HG03457 (cell line): Measurements from ENCODE around the gene WWOX.

Experiments
- ATAC-seq: cut with Tn5 transposase; IDR thresholded peaks from one replicate; pipeline ENCODE4 v1.9.1; 2021; ENCODE audit warnings: moderate number of reproducible peaks; ENCODE audit not compliant: unreplicated experiment

WWOX gene

DNA sequence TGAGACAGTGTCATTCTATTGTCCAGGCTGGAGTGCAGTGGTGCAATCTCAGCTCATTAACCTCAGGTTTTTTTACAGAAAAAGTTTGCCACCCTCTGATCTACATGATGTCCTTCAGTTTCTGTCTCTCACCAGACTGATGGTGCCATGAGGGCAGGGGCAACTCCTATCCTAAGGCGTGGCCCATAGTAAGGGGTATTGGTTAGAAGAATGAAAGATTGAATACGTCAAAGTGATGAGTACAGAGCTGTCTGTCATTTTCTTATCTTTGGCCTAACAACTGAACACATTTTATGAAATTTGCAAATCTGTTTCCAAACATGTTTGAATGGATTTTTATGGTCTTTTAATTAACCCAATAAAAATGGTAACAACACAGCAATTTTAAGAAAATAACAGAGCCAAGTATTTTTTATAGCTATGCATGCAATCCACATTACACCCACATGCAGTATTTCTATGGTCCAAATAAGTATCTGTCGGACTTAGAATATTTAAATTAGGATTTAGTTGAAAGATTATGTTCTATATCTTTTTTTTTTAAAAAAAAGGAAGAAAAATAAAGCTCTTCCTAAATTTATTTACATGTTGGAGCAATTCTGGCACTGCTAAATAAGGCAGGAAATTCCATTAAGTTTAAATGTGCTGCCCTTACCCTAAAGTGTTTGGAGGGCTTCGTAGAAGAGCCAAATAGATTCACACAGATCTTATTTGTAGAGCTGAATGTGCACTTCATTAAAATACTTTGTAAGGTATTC lies 192.8 kb downstream of the WWOX start:
- no peak for ATAC-seq

DNA sequence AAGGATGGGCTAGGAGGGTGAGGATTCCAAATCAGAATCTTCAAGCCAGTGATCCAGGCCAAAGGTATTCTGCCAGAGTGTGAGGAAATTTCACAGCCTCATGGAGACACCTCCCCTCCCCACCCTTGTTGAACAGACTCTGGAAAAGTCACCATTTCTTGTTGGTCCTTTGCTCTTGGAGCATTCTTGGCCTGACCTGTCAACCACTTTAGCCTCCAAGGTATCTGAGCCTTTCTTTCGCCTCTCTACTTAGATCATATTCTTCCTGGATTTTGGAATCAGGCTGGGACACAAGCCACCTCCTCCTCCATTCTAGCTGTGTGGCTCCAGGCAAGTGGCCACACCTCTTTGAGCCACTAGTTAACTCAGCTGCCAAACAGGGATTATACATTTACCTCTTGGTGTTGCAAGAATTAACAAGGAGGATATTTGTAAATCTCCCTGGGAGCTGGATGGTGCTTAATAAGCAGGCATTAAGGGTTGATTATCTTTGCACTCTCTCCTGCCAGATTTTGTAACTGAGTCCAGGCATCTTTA lies 193.5 kb downstream of the WWOX start:
- no peak for ATAC-seq

GRCh38 chr16:78294538-78295225 lies 195.2 kb downstream of the WWOX start:
- no peak for ATAC-seq

GRCh38 chr16:78297066-78297666 lies 197.7 kb downstream of the WWOX start:
- no peak for ATAC-seq

DNA sequence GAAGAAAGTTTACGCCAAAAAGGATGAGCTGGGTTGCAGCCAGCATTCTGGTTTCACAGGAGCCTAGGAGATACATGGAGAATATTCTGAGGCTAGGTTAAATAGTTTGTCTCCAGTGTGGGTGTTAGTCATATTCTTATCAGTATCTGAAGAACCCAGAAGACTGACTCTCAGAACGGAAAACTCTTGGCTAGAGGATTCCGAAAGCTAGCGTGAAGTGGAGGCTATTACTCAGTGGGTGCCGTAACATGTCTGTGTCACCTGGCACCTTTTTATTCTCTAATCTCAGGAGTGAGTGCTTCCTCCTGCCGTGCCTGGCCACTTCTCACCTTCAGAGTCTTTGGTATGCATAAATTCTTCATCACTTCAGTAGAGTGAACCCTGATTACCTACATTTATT lies 199.5 kb downstream of the WWOX start:
- no peak for ATAC-seq

GRCh38 chr16:78300469-78300868 lies 201.0 kb downstream of the WWOX start:
- ATAC-seq = no peak

- no peak for ATAC-seq
Measured at GRCh38 chr16:78303946-78304345, 204.5 kb downstream of the WWOX start.

GRCh38 chr16:78306361-78306760 lies 206.9 kb downstream of the WWOX start:
- ATAC-seq = no peak

DNA sequence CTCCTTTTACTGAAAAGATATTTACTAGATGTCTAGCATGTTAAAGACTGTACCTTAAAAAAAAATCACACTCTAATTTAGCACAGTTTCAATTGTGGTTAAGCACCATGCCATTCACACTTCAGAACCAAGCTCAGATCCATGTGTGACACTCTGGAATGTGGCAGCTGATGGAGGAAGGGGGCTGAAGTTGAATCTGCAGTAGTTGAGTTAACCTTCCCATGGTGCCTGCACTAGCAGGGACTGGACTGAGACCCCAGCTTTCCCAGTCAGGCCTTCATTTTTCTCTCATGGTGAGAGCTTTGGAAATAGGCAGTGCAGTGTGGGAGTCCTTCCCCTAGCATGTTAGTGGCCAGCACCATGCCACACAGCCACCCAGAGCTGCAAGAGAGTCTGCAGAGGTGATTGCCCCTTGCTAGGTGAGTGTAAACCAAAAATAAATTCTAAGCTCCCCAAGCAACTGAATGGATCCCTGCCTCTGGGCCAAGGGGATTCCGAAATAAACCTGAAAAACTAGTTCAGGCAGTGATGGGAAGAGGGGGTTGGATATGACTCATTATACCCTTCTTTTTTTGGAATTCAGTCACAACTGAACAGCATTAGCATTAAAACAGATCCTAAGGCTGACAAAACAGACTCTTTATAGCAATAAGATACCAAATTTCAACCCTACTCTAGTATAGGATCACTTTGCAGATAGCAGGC lies 208.5 kb downstream of the WWOX start:
- ATAC-seq = no peak

GRCh38 chr16:78309763-78310162 lies 210.3 kb downstream of the WWOX start:
- no peak for ATAC-seq

- no peak for ATAC-seq
Measured at GRCh38 chr16:78310196-78310595, 210.7 kb downstream of the WWOX start.

GRCh38 chr16:78310990-78311561 lies 211.6 kb downstream of the WWOX start:
- no peak for ATAC-seq

DNA sequence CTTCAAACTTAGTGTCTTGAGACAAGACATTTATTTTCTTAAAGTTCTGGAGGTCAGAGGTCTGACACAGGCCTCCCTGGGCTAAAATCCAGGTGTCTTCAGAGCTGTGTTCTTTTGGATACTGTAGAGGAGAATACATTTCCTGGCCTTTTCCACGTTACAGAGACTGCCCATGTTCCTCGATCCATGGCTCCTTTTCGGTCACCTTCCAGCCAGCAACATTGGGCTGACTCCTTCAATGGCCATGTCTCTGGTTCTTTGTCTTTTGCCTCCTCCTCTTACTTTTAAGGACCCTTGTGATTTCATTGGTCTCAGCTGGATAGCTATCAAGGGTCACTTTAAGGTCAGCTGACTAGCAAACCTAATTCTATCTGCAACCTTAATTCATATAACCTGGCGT lies 212.4 kb downstream of the WWOX start:
- no peak for ATAC-seq

- ATAC-seq = no peak
Measured at GRCh38 chr16:78317564-78318240, 218.2 kb downstream of the WWOX start.

GRCh38 chr16:78321620-78322360 lies 222.3 kb downstream of the WWOX start:
- no peak for ATAC-seq

GRCh38 chr16:78323315-78323714 lies 223.9 kb downstream of the WWOX start:
- no peak for ATAC-seq

- ATAC-seq = no peak
Measured at GRCh38 chr16:78324649-78325285, 225.3 kb downstream of the WWOX start.

DNA sequence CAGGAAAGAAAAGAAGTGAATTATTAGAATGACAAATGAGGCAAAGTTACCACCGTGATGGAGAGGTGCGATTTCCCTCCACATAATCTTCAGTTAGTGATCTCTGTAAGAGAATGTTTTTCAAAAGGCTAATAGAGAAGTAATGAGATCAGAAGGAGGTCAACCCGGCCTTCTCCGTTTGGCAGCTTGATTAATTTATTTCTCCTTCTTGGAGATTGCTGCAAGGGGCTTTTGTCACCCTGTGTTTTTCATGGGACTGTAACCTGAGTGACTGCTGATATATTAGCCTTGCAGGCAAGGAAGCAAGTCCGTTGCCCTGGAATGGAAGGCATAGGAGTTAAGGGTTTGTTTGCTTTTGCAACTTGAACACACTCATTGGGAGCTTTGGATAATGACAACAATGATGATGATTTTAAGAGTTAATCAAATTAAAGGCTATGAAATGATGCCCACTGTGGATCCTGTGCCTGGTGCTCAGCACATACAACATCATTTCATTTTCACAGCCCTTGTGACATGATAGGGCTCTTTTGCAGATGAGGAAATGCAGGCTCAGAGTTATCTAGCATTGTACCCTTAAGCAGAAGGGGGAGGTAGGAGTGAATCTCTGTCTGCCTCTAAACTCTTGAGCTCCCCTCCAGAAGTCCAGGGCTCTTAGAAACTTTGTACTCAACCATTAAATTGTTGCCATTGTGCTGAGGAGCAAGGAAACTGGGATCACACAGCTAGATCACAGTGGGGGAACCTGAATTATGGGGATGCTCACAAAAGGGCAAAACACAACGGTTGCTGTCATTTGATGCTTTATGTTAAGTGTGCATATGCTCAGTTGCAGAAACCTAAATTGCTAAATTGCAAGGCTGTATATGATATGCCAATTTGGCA lies 226.3 kb downstream of the WWOX start:
- no peak for ATAC-seq
